ENCODE results near the gene NUDT17. TPM values are rescaled to one million over a fixed set of nuclear protein-coding genes. Genes with fewer than 3 reads are reported as not detected.
"Not testable (repeated sequence)": the region's sequence is repeated elsewhere in the genome, so short reads cannot be mapped to it uniquely, and the experiment has no call there.

NUDT17 gene
- total RNA-seq, 1 experiment from 2014 or later, result 3.0 TPM

- Histone ChIP-seq H3F3A (ENCODE audit: low read length, unreplicated experiment) (no peaks in the 10 kb centered on the region), H3K27me3 (ENCODE audit: low read length) (no peaks in the 10 kb centered on the region), H3K27ac (ENCODE audit: low read length) (no peak overlapping the region), H3K4me3 (ENCODE audit: low read length) (peak overlapping the region; percentile 82), H3K79me2 (ENCODE audit: low read length) (peaks cover 42% of the 10 kb centered on the region), H4K20me1 (ENCODE audit: low read length) (no peaks in the 10 kb centered on the region), H3K36me3 (ENCODE audit: low read depth, low read length) (peaks cover 44% of the 10 kb centered on the region), H3K4me1 (ENCODE audit: insufficient read depth, low read length) (peaks cover 13% of the 10 kb centered on the region), H3K9ac (ENCODE audit: low read length) (no peak overlapping the region), H2AFZ (ENCODE audit: low read length) (no peak overlapping the region), H3K4me2 (ENCODE audit: low read length) (peak overlapping the region; percentile 93), H3K9me3 (ENCODE audit: low read length) (no peaks in the 10 kb centered on the region), H3K9me2 (replicated peaks; ENCODE audit: low read length) (no peaks in the 10 kb centered on the region)
- intact Hi-C loops (cut with micrococcal nuclease), result no loop called here
- POLR2A ChIA-PET (ENCODE audit: unreplicated experiment), result no interaction called here
- BruUV-seq (replicated peaks), result no TSS peak
- CTCF ChIA-PET, result interaction anchor here (0.6 kb wide), 1 partner anchor 19 kb away, joined by 5 read pairs; no protein-coding TSS in a partner anchor
- DNase-seq, result peak; percentile 30
- ATAC-seq, result no peak
- TF ChIP-seq EZH2phosphoT487 (IDR thresholded peaks at IDR 0.05; ENCODE audit: borderline replicate concordance, low read length), result no peak
- TF ChIP-seq, protein P1, sequence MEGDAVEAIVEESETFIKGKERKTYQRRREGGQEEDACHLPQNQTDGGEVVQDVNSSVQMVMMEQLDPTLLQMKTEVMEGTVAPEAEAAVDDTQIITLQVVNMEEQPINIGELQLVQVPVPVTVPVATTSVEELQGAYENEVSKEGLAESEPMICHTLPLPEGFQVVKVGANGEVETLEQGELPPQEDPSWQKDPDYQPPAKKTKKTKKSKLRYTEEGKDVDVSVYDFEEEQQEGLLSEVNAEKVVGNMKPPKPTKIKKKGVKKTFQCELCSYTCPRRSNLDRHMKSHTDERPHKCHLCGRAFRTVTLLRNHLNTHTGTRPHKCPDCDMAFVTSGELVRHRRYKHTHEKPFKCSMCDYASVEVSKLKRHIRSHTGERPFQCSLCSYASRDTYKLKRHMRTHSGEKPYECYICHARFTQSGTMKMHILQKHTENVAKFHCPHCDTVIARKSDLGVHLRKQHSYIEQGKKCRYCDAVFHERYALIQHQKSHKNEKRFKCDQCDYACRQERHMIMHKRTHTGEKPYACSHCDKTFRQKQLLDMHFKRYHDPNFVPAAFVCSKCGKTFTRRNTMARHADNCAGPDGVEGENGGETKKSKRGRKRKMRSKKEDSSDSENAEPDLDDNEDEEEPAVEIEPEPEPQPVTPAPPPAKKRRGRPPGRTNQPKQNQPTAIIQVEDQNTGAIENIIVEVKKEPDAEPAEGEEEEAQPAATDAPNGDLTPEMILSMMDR (conservative IDR thresholded peaks at IDR 0.05; ENCODE audit: low read depth, low read length), result peak; percentile 49
Measured at GRCh38 chr1:145826030-145826429, 19.4 kb upstream of the NUDT17 start.

DNA sequence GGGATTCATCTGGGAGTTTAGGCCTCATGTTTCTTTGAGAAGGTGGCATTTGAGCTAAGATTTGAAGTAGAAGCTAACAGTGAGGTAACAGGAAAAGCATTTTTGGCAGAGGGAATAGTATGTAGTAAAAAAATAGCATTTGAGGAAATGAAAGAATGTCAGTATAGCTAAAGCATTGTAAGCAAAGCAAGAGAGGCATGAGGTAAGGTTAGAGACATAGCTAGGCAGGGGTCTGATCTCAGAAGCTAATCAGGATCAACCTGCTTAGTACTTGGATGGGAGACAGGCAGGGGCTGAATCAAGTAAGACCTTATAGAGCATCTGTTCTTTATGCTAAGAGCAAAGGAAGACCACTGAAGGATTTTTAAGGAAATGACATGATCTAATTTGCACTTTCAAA is 17.5 kb upstream of the NUDT17 start:
- Histone ChIP-seq H4K20me1 (ENCODE audit: low read length) (no peaks in the 10 kb centered on the region), H3K27ac (ENCODE audit: low read length) (no peak overlapping the region), H3F3A (ENCODE audit: low read length, unreplicated experiment) (no peaks in the 10 kb centered on the region), H3K4me1 (ENCODE audit: insufficient read depth, low read length) (peaks cover 13% of the 10 kb centered on the region), H3K79me2 (ENCODE audit: low read length) (peaks cover 33% of the 10 kb centered on the region), H3K9me3 (ENCODE audit: low read length) (no peaks in the 10 kb centered on the region), H3K27me3 (ENCODE audit: low read length) (no peaks in the 10 kb centered on the region), H3K9me2 (replicated peaks; ENCODE audit: low read length) (no peaks in the 10 kb centered on the region), H3K4me2 (ENCODE audit: low read length) (no peak overlapping the region), H2AFZ (ENCODE audit: low read length) (no peak overlapping the region), H3K36me3 (ENCODE audit: low read depth, low read length) (peaks cover 53% of the 10 kb centered on the region), H3K4me3 (ENCODE audit: low read length) (no peak overlapping the region), H3K9ac (ENCODE audit: low read length) (no peak overlapping the region)
- ATAC-seq (no peak), DNase-seq (no peak)
- intact Hi-C loops (cut with micrococcal nuclease), result no loop called here
- CTCF ChIA-PET, result no interaction called here
- no peak for TF ChIP-seq EZH2 (IDR thresholded peaks at IDR 0.05; ENCODE audit: low read length, unreplicated experiment)
- TF ChIP-seq EZH2phosphoT487 (IDR thresholded peaks at IDR 0.05; ENCODE audit: borderline replicate concordance, low read length), result no peak
- TF ChIP-seq, protein P1 (conservative IDR thresholded peaks at IDR 0.05; ENCODE audit: low read depth, low read length), result no peak
- POLR2A ChIA-PET (ENCODE audit: unreplicated experiment), result no interaction called here
- BruUV-seq (replicated peaks), result no TSS peak

- Histone ChIP-seq H3K4me1 (ENCODE audit: insufficient read depth, low read length) (peaks cover 13% of the 10 kb centered on the region), H3K9me3 (ENCODE audit: low read length) (no peaks in the 10 kb centered on the region), H3K4me3 (ENCODE audit: low read length) (no peak overlapping the region), H3F3A (ENCODE audit: low read length, unreplicated experiment) (no peaks in the 10 kb centered on the region), H3K79me2 (ENCODE audit: low read length) (peaks cover 33% of the 10 kb centered on the region), H3K4me2 (ENCODE audit: low read length) (no peak overlapping the region), H2AFZ (ENCODE audit: low read length) (no peak overlapping the region), H4K20me1 (ENCODE audit: low read length) (no peaks in the 10 kb centered on the region), H3K9me2 (replicated peaks; ENCODE audit: low read length) (no peaks in the 10 kb centered on the region), H3K36me3 (ENCODE audit: low read depth, low read length) (peaks cover 58% of the 10 kb centered on the region), H3K27me3 (ENCODE audit: low read length) (no peaks in the 10 kb centered on the region), H3K9ac (ENCODE audit: low read length) (no peak overlapping the region), H3K27ac (ENCODE audit: low read length) (no peak overlapping the region)
- intact Hi-C loops (cut with micrococcal nuclease), result no loop called here
- DNase-seq (no peak), ATAC-seq (no peak)
- ChIA-PET CTCF (no interaction called here), POLR2A (ENCODE audit: unreplicated experiment) (no interaction called here)
- TF ChIP-seq EZH2phosphoT487 (IDR thresholded peaks at IDR 0.05; ENCODE audit: borderline replicate concordance, low read length) (no peak), EZH2 (IDR thresholded peaks at IDR 0.05; ENCODE audit: low read length, unreplicated experiment) (no peak)
- TF ChIP-seq, protein P1 (conservative IDR thresholded peaks at IDR 0.05; ENCODE audit: low read depth, low read length), result no peak
- no TSS peak for BruUV-seq (replicated peaks)
Measured at GRCh38 chr1:145828367-145829026, 16.9 kb upstream of the NUDT17 start.

DNA sequence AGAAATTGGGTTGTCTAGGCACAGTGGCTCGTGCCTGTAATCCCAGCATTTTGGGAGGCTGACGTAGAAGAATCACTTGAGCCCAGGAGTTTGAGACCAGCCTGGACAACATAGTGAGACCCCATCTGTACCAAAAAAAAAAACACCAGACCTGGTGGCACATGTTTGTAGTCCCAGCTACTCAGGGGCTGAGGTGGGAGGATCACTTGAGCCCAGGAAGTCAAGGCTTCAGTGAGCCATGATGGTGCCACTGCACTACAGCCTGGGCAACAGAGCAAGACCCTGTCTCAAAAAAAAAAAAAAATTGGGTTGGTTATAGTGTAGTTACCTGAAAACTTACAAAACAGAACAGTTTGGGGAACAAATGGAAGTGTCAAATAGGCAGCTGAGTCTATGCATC is 14.6 kb upstream of the NUDT17 start:
- H4K20me1 ChIP-seq (ENCODE audit: low read length); BruUV-seq (replicated peaks); H3K4me3 ChIP-seq (ENCODE audit: low read length); CTCF ChIA-PET; H3K9ac ChIP-seq (ENCODE audit: low read length); intact Hi-C loops (cut with micrococcal nuclease); H3F3A ChIP-seq (ENCODE audit: low read length, unreplicated experiment); POLR2A ChIA-PET (ENCODE audit: unreplicated experiment); H2AFZ ChIP-seq (ENCODE audit: low read length); H3K9me3 ChIP-seq (ENCODE audit: low read length); ATAC-seq; H3K27ac ChIP-seq (ENCODE audit: low read length); H3K9me2 ChIP-seq (replicated peaks; ENCODE audit: low read length); DNase-seq; H3K4me2 ChIP-seq (ENCODE audit: low read length); H3K4me1 ChIP-seq (ENCODE audit: insufficient read depth, low read length); H3K27me3 ChIP-seq (ENCODE audit: low read length): not testable (repeated sequence)
- Histone ChIP-seq H3K36me3 (ENCODE audit: low read depth, low read length) (peaks cover 66% of the 10 kb centered on the region), H3K79me2 (ENCODE audit: low read length) (peaks cover 12% of the 10 kb centered on the region)
